ENCODE data around the gene SLC2A11.
"Not testable (repeated sequence)": the region's sequence is repeated elsewhere in the genome, so short reads cannot be mapped to it uniquely, and the experiment has no call there.

SLC2A11 gene

DNA sequence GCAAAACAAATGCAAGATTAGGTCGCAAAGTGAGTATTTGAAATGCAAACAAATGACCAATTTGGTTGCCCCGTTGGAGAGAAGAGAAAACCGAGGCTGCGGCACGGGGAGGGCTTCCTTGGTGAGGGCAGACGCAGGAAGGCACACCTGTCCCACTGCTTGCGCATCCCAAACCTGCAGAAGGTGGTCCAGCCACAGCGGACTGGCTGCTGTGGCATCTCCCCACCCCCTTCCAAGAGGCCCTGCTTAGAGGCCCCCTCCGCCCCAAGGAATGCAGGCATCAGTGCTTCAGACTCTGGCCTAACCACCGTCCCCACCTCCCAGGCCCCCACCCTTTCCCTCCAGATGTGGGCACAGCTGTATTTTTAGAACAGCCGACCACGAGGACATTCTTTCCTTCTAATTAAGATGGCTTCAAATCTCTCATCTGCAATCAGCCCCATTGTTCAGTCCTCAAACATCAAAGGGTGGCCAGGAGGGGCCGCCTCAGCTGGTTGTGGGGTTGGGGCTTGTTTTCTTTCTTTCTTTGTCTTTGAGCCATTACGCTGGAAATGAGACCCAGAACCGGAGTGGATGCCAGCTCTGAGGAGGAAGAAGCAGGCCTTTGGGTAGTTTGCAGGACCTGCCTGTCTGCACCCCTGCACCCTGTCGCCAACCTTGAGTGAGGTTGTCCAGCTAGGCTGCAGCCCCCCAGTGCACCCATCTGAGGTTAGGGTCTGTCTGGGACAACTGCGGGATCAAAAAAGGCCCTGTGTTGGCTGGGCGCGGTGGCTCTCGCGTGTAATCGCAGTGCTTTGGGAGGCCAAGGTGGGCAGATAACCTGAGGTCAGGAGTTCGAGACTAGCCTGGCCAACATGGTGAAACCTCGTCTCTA, 9.4 kb upstream of the SLC2A11 start:
- no peak for DNase-seq

- peak; percentile 68 to 81 (median 76) for DNase-seq
These were observed 8.4 kb upstream of the SLC2A11 start for GRCh38 chr22:23849009-23850006.

DNA sequence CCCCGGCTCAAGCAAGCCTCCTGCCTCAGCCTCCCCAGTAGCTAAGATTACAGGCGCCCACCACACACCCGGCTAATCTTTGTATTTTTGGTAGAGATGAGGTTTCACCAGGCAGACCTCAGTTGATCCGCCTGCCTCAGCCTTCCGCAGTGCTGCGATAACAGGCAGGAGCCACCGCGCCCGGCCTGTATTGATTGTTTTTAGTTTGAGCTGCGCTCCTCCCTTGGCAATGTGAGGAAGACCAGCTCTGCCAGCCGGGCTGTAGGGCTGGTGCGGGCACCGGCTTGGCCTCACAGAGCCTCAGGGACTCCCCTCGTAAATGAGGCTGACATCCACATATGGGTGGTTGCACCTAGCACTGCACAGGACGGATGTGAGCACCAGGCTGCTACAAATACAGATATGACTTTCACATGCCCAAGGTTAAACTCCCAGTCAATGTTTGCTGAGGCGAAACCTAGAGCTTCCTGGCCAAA, 7.5 kb upstream of the SLC2A11 start:
- no peak for DNase-seq

GRCh38 chr22:23856721-23857605, 712 bp upstream of the SLC2A11 start:
- DNase-seq, result no peak

GRCh38 chr22:23858484-23858815, 775 bp downstream of the SLC2A11 start:
- DNase-seq, result no peak

DNA sequence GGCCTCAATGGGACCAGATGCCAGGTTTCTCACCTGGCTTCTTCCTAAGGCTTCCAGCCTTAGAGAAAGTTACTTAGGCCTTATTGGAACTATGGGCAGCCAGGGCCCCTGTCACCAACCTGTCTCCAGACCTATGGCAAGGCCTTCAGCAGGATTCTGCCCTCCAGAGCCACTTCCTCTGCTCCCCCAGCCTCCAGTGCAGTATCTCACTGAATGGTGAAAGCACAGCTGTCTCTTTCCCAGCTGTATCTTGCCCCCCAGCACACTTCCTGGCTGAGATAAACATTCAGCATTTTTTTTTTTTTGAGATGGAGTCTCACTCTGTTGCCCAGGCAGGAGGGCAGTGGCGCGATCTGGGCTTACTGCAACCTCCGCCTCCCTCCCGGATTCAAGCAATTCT, 1.5 kb downstream of the SLC2A11 start:
- DNase-seq, result no peak

GRCh38 chr22:23860187-23860586, 2.5 kb downstream of the SLC2A11 start:
- not testable (repeated sequence) for DNase-seq

DNA sequence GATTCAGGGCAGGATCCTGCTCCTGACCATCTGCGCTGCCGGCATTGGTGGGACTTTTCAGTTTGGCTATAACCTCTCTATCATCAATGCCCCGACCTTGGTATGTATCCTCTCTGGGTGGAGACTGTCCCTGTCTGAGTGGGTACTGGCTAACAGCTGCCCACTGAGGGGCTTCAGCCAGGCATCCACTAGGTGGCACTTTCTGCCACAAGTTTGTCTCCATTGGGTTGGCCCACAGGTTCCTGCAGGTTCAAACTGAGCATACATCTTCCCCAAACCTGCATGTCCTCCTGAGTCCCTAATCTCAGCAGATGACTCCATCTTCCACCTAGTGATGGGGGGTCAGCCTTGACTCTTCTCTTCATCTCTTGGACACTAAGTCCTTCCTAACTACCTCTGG, 4.4 kb downstream of the SLC2A11 start:
- DNase-seq, result no peak

GRCh38 chr22:23864499-23865154, 7.0 kb downstream of the SLC2A11 start:
- not testable (repeated sequence) for DNase-seq

DNA sequence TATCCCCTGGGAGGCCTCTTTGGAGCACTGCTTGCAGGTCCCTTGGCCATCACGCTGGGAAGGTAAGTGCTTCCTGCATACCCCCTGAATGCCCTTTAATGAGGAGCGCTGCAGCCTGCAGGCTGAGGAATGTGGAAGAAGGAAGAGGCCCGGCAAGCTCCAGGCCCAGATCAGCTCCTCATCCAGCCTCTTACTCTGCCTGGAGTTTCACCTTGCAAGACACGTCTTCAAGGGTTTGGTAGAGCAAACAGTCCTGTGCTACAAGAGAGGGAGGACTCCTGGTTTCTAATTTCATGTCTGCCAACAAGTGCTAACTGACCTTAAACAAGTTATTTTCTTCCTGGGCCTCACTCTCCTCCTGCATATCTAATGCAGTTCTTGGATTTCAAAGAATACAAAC, 10.9 kb downstream of the SLC2A11 start:
- DNase-seq, result no peak

DNA sequence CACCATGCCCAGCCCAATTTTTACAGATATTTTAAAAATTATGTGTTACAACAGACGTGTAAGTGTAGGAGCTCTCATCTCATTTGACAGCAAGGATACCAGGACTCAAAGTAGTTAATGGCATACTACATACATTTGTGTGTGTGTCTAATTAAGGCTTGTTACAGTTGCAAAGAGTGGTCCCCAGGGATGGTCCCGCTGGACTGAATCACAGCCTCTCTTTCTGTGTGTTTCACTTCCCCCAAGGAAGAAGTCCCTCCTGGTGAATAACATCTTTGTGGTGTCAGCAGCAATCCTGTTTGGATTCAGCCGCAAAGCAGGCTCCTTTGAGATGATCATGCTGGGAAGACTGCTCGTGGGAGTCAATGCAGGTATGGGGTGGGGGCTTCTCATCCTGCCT, 17.2 kb downstream of the SLC2A11 start:
- DNase-seq, result no peak

DNA sequence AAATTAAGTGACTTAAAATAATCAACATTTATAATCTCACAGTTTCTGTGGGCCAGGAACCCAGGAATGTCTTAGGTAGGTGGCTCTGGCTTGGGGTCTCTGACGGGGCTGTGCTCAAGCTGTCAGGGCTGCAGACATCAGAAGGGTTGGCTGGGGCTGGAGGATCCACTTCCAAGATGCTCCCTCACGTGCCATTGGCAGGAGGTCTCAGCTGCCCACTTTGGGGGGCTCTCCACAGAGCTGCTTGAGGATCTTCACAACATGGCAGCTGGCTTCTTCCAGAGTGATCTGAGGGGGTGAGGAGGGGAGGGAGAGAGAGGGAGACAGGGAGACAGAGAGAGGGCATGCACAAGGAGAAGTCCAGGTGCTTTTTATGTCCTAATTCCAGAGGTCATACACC, 18.1 kb downstream of the SLC2A11 start:
- DNase-seq, result no peak

DNA sequence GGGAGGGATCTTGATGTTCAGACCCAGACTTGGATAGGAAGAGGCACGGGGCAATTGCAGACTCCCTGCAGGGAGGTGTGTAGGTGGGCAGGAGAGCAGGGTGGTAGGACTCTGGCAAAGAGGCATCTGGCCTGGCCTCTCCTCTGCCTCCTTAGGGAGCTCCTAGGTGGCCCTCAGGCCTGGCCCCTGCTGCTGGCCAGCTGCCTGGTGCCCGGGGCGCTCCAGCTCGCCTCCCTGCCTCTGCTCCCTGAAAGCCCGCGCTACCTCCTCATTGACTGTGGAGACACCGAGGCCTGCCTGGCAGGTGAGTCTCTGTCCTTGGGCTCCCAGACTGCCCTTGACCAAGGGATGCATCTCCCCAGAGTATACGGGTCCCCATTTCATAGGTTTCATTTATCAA, 19.9 kb downstream of the SLC2A11 start:
- DNase-seq, result no peak

DNA sequence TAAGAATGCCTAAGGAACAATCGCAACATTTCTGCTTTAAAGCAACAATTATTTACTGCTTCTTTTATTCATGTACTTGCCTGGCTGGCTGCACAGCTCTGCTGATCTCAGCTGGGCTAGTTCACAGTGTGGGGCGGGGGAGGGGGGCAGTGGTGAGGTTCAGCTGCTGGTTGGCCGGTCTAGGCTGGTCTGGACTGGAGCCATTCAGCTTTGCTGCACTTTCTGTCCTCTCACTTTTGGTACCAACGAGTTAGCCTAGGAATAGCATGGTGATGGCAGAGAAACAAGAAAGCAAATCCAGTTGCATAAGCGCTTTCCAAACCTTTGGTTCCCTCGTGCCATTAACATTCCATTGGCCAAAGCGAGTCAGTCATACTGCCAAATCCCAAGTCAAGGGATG, 20.5 kb downstream of the SLC2A11 start:
- no peak for DNase-seq

DNA sequence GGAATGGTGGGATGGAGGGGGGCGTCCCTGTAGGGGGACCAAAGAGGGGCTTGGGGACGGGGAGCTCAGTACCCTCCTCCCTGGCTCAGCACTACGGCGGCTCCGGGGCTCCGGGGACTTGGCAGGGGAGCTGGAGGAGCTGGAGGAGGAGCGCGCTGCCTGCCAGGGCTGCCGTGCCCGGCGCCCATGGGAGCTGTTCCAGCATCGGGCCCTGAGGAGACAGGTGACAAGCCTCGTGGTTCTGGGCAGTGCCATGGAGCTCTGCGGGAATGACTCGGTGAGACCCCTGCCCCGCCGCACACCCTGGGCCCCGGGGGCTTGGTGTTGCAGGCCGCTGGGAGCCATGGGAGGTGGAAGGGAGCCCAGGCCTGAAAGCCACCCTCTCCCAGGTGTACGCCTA, 24.7 kb downstream of the SLC2A11 start:
- no peak for DNase-seq

DNA sequence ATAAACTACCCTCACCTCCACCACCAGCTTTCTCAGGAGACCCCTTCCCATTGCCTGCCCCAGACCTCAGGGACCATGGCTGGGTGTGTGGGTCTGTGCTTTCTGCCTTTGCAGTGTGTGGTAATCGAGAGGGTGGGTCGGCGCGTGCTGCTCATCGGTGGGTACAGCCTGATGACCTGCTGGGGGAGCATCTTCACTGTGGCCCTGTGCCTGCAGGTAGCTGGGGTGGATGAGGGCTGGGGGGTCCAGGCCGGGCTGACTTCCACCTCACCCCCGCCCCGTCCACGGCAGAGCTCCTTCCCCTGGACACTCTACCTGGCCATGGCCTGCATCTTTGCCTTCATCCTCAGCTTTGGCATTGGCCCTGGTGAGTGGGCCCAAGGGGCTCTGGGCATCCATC, 26.0 kb downstream of the SLC2A11 start:
- no peak for DNase-seq

DNA sequence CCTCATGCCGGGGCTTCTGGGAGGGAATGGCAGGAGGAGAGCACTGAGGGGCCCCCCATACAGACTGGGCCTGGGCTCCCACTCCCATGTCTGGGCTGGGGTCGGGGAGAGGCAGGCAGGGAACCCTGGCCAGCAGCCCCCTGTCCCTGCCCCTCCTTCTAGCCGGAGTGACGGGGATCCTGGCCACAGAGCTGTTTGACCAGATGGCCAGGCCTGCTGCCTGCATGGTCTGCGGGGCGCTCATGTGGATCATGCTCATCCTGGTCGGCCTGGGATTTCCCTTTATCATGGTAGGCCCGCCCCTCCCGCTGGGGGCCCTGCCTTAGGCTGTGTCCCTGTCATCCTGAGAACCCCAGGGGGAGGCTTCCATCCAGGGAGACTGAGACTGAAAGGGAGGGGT, 26.5 kb downstream of the SLC2A11 start:
- no peak for DNase-seq

GRCh38 chr22:23888615-23889401, 31.1 kb downstream of the SLC2A11 start:
- DNase-seq, result no peak

GRCh38 chr22:23889620-23890019, 31.9 kb downstream of the SLC2A11 start:
- no peak for DNase-seq

- DNase-seq, result no peak
These were observed 34.1 kb downstream of the SLC2A11 start for GRCh38 chr22:23891726-23892125.

GRCh38 chr22:23892130-23892529, 34.5 kb downstream of the SLC2A11 start:
- no peak for DNase-seq
